Activated gamma-delta T cell treated with Interleukin-2 at 50 U/mL for 16 hours (primary cell): ENCODE data around the gene IDUA.

Source experiments
- DNase-seq: peaks from one replicate; pipeline ENCODE4 v3.0.0-alpha.2; 2020

The IDUA gene

DNA sequence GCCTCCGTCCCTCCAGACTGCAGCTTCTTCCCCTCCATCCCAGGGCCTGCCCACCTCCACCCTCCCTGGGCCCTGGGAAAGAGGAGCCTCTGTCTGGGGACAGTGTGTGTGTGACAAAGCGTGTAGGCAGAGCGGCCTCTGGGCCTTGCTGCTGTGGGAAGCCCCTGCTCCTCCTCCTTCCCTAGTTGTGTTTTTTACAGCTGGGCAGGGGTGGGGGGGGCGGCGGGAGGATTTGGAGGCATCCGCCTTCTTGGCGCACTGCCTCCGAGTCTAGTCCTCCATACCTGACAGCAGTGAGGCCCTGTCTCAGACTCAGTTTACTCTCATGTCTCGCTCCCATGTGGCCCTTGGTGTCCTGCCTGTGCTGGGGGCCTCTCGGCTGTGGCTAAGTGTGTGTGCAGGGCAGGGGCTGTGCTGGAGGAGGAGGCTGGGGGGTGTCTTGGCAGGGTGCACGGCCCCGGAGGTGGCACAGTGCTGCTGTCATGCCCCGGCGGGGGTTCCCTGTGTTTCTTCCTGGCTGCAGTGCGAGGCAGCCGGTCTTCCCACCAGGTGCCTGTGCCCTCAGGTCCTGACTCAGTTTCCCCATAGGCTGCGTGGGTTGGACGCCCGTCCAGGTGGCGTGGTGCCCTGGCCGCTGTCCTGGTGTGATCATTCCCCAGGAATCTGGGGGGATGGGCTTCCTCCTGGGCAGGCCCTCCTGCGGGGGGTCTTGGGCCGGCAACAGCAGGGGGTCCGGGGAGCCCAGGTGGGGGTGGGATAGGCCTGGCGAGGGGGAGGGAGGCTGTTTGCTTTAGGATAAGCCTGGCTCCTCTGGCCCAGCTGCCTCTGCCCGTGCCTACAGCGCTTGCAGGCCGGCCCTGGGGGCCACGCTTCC, 31.5 kb downstream of the IDUA start:
- DNase-seq: no peak

DNA sequence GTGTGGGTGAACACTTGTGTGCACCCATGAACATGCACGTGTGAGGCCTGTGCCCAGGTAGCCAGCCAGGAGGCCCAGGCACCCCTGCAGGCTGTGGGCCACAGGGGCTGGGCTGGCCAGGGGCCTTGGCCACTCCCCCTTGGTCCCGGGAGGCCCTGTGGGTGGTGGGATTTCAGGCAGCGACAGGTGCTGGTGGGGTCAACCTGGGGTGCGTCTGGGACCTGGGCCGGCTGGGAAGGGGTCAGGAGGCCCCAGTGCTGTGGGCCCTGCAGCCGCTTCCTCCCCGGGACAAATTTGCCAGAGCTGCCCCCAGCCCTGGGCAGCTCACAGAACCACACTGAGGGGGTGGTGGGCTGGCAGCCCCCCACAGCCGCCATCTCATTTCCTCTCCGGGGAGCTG, 32.5 kb downstream of the IDUA start:
- DNase-seq: no peak

- DNase-seq: no peak
Measured at GRCh38 chr4:1019729-1020470, 33.1 kb downstream of the IDUA start.

DNA sequence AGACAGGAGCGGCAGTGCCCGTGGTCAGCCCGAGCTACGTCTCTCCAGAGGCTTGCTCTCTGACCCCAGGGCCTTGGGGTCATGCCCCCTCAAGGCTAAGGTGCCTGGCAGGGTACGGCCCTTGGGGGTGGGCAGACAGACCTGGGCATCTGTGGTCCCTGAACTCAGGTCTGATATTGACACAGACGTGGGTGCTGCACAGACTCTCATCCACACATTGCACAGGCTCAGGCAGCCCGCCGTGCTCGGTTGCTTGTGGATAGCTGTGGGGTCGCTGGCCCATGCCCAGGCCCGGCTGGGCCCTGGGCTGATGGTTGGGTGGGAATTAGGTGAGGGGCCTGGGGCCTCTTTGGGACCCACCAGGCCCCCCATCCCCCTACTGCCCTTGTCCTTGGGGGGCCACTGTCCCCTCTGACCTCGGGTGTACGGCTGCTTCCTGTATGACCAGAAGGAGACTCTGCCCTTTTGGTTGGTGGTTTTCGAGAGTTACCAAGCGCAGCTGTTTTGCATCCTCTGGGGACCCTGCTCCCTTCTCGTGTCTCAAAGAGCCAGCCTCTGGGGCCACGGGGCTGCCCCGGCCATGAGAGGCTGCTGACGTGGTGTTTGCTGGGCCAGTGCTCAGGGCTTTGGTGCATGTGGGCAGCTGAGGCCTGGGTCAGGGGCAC, 34.7 kb downstream of the IDUA start:
- no peak for DNase-seq

DNA sequence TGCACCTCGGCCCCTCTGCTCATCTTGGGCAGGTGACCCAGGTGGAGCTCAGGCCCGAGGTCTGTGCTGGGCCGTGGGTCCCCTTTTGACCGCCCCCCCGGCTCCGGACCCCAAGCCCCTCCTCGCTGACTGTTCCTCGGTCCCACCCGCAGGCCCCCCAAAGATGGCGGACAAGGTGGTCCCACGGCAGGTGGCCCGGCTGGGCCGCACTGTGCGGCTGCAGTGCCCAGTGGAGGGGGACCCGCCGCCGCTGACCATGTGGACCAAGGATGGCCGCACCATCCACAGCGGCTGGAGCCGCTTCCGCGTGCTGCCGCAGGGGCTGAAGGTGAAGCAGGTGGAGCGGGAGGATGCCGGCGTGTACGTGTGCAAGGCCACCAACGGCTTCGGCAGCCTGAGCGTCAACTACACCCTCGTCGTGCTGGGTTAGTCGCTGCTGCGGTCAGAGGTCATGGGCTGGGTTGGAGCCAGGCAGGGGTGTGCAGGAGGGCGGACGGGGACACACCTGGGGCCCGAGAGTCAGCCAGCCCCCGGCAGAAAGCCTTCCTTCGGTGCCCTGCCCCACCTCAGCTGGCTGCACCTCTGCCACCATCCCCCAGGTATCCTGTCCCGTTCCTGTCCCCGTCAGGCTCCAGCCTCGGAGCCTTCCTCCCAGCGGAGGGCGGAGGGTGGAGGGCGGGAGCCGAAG, 35.4 kb downstream of the IDUA start:
- no peak for DNase-seq

DNA sequence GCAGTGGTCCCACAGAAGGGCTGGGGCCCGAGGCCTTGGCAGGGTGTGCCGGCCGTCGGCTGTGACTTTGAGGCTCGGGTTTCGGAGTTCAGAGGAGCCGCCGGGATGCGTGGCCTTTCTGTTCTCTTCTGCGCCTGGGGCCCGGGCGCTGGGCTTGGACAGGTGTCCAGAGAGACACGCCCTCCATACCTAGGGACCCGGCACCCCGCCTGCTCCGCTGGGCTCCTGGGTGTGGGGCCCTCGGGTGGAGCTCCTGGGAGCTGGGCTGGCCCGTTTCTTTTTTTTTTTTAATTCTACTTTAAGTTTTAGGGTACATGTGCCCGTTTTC, 35.9 kb downstream of the IDUA start:
- DNase-seq: no peak

DNA sequence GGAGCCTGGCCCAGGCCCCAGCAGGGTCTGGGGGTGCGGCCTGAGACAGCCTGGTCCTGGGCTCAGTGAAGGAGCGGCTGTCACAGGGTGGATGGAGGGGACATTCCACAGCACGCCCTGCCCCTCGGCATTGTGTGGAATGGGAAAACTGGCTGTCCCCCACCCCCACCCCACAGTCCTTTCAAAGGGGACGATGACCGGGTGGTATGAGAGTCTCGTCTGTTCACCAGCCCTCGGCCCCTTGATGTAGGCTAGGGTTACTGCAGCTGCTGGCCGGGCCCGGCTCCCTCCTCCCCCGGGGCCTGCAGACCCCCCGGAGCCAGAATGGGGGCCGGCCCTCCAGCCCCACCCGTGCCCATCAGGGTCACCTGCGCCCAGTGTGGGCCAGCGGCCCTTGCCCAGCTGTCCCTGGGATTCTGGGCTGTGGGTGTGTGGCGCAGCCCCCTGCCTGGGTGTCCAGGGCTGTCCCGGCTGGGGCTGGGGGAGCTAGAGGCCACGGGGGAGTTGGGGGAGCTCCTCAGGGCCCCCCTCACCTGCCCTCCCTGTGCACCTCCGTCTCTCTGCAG, 36.3 kb downstream of the IDUA start:
- no peak for DNase-seq

DNA sequence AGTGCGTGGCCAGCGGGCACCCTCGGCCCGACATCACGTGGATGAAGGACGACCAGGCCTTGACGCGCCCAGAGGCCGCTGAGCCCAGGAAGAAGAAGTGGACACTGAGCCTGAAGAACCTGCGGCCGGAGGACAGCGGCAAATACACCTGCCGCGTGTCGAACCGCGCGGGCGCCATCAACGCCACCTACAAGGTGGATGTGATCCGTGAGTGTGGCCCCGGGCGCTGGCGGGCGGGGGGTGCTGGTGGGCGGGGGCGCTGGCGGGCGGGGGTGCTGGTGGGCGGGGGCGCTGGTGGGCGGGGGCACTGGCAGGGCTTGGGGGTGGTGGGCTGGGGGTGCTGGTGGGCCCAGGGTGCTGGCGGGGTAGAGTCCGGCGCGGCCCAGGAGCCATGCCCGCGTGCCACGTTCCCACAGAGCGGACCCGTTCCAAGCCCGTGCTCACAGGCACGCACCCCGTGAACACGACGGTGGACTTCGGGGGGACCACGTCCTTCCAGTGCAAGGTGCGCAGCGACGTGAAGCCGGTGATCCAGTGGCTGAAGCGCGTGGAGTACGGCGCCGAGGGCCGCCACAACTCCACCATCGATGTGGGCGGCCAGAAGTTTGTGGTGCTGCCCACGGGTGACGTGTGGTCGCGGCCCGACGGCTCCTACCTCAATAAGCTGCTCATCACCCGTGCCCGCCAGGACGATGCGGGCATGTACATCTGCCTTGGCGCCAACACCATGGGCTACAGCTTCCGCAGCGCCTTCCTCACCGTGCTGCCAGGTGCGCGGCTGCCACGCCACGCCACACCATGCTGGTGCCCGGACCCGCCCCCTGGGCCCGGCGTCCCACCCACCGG, 37.3 kb downstream of the IDUA start:
- no peak for DNase-seq

- DNase-seq: no peak
Measured at GRCh38 chr4:1024882-1025545, 38.2 kb downstream of the IDUA start.

- no peak for DNase-seq
Measured at GRCh38 chr4:1026115-1026514, 39.3 kb downstream of the IDUA start.

- DNase-seq: no peak
Measured at GRCh38 chr4:1027219-1027914, 40.5 kb downstream of the IDUA start.

DNA sequence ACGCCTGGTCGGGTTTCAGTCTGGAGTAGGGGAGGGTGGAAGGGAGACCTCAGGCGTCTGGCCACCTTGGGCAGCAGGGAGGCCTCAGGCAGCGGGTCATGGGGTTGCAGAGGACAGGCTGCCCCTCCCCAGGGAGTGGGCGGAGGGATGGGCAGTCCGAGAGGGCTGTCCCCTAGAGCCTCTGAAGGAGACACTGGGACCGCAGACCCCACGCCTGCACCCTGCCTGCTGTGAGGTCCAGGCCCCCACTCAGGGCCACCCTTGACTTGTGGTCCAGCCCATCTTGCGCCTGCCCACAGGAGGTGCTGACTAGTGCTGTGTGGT, 41.0 kb downstream of the IDUA start:
- DNase-seq: no peak

DNA sequence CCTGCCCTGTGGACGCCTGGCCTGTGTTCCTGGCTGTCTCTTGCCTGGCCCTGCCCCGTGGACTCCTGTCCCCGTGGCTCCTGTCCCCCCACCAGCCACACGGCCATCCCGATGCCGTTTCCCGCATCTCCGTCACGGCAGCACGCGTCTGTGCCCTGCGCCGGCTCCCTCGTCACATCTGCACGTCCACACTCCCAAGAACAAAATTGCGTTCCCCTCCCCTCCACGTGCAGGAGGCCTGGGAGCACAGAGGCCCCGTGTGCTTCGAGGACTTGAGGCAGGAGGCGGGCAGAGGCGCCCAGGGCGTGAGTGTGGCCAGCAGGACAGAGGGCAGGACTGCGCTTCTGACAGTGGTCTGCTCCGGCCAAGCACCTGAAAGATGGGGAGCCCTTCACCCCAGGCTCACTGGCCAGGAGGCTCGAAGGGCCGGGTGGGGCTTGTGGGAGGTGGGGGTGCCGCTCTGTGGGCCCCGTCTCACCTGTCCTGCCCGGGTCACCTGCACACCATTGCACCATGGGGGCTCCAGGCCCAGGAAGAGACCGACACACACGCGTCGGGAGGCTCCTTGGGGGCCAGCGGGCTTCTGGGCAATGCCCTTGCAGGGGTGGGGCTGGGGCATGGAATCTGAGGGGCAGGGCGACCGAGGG, 41.9 kb downstream of the IDUA start:
- DNase-seq: no peak

- no peak for DNase-seq
Measured at GRCh38 chr4:1029529-1029928, 42.7 kb downstream of the IDUA start.

DNA sequence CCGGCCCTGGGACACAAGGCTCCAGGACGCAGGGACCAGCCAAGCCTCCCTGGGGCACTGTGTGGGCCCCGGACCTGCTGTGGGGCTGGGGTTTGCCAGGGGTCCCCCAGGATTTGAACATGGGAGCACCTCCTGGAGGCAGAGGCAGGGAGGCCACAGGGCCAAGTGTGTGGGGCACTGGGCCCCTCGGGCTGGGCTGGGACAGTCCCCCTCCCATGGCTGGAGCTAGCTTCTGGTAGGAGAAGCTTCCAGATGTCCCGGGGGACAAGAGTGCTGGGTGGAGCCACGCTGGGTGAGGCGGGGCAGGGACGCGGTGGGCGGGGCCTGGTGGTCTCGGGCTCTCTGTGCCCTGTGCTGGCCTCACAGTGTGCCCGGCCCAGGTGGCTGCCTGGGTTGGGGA, 43.2 kb downstream of the IDUA start:
- no peak for DNase-seq

DNA sequence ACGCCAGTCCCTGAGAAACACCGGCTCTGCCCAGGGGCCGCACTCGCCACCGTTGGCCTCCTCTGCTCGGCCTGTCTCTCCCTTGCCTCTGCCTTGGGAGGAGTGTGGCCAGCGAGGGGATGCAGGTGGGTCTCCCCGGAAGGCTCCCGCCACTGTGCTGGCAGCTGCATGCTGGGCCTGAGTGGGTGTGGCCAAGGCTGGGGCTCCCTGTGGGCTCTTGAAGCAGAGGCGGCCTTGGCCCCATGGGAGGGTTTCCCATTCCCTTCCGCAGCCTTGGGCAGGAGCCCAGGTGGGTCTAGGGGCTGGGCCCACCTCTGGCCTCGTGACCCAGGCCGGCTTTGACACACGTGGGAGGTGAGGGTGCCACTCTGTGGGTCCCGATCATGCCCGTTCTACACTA, 43.7 kb downstream of the IDUA start:
- DNase-seq: no peak

DNA sequence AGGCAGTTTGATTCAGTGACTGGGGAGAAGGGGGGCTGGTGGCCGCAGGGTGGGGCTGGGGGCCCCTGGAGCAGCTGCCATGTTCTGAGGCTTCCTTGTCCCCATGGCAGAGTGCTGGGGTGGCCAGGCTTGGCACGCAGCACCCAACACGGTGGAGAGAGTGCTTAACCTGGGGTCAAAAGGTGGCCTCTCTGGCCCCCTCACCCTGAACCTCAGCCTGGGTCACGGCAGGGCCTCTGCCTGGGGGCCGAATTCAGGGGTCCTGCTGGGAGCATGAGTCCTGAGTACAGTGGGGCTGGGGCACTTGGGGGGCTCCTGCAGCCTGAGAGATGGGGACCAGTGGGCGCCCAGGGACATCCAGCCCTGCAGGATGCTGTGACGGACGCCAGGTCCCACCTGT, 44.5 kb downstream of the IDUA start:
- no peak for DNase-seq

GRCh38 chr4:1031956-1032795, 45.3 kb downstream of the IDUA start:
- no peak for DNase-seq

- DNase-seq: no peak
Measured at GRCh38 chr4:1032861-1033260, 46.0 kb downstream of the IDUA start.
